ENCODE data around the gene NRDC. TPM values are rescaled to one million over a fixed set of nuclear protein-coding genes. Genes with fewer than 3 reads are reported as not detected.

The NRDC gene
- polyA plus RNA-seq, 3 donors = 51.4 to 82.0 (median 70.0) TPM

DNA sequence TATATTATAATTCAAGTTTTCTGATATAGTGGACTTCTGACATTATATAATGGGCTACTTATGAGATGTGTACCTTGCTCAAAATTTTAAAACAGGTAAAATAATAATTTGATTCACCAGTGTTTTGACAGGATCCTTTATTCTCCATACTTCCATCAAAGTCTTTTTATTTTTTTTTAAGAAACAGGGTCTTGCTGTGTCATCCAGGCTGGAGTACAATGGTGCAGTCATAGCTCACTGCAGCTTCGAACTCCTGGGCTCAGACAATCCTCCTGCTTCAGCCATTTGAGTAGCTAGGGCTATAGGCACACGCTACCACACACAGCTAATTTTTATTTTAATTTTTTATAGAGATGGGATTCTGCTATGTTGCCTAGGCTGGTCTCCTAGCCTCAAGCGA lies 129.4 kb downstream of the NRDC start:
- no peak overlapping the region for H3K27ac ChIP-seq (ENCODE audit: low read depth, low read length)
- 97 to 99% (median 98%) methylated on average over 3 of the region's 3 CpGs for WGBS, 3 donors

- H3K27ac ChIP-seq (ENCODE audit: low read depth, low read length) = no peak overlapping the region
Measured at GRCh38 chr1:51745304-51745570, 133.3 kb downstream of the NRDC start.

DNA sequence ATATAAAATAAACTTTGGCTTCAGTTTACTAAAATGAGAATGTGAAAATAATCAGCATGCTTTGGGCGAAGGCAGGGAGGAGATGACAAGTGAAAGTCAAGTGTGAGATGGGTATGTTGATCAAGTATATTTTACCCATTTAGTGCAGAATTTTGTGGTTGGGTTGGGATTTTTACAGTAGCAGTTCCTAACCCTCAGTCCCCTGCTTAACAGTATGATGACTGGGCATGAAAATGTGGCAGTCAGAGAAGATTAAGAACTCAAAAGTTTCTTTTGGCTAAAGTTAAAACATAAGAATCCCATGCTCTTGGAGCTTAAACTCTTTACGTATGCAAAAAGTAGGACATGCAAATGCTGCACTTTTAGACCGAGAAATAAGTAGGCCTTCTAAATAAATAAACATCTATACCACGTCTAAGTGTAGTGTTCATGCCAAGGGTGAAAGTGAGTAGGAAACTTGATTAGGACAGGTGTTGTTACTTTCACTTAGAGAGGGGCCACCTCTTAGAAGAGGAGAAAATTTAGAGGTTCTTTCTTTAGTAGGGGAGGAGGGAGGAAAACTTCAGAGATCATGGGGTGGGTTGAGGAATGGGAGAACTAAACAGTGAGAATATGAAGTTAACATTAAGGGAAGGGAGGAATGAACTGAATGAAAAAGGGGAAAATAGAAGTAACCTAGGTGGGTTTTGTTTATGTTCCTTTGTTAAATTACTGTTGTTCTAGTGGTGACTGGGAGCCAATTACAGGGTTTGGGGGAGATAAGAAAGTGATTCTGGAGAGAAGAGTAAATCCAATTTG lies 133.8 kb downstream of the NRDC start:
- H3K27ac ChIP-seq (ENCODE audit: low read depth, low read length) = no peak overlapping the region
- WGBS, 3 donors = 80 to 93% (median 89%) methylated on average over 4 of the region's 4 CpGs

DNA sequence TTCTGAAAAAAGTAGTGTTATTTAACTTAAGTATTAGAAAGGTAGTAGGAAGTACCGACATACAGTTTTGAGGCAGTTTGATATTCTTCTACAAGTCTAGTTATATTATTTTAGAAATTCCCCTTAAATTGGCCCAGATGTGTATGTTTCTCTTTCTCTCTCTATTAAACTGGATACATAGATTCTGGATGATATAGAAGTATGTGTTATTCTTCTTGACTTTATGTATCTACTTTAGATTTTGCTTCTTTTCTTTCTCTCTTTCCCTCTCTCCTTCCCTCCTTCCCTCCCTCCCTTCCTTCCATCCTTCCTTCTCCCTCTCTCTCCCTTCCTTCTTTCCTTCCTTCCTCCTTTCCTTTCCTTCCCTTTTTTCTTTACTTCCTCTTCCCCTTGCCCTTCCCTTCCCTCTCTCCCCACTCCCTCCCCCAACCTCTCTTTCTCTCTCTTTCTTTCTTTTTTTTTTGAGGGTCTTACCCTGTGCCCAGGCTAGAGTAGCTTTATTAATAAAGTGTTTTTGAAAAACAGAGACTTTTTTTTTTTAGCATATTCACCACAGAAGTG lies 137.3 kb downstream of the NRDC start:
- H3K27ac ChIP-seq (ENCODE audit: low read depth, low read length) = no peak overlapping the region
- 77 to 91% (median 89%) methylated on average over 1 of the region's 1 CpG for WGBS, 3 donors

- WGBS, 3 donors = 66 to 70% (median 67%) methylated on average over 3 of the region's 3 CpGs
Measured at GRCh38 chr1:51740652-51741051, 137.9 kb downstream of the NRDC start.

More at GRCh38 chr1:51740652-51741051, 137.9 kb downstream of the NRDC start:
- no peak overlapping the region for H3K27ac ChIP-seq (ENCODE audit: low read depth, low read length)

Other genes with a start within 250 kb of the NRDC start
- under 1 TPM; under 0.01 to 0.56 (median 0.03) TPM for gene RAB3B, start 112.0 kb upstream of the NRDC start, polyA plus RNA-seq
- 10 to 100 TPM in 1 of 3 donors, 1 to 10 TPM in 2; 3.8 to 13.7 (median 4.8) TPM for gene KTI12, start 155.1 kb upstream of the NRDC start, polyA plus RNA-seq
- gene TXNDC12, start 176.5 kb upstream of the NRDC start, polyA plus RNA-seq = 10 to 100 TPM; 23.4 to 27.6 (median 25.6) TPM
- 10 to 100 TPM; 26.2 to 57.7 (median 44.6) TPM for gene BTF3L4, start 177.6 kb upstream of the NRDC start, polyA plus RNA-seq